ENCODE data around the gene SLC48A1.

The SLC48A1 gene

GRCh38 chr12:47797441-47797840, 24.4 kb downstream of the SLC48A1 start:
- POLR2A ChIA-PET, result interaction anchor here (1.0 kb wide), 1 partner anchor 41 kb away, joined by 5 read pairs; no protein-coding TSS in a partner anchor
- DNase-seq (ENCODE audit: extremely low spot score), result peak; percentile 74
- CTCF ChIA-PET, result interaction anchor here (0.7 to 35.8 kb wide), 18 partner anchors 9 to 366 kb away, joined by 3 to 1524 read pairs (median 4); partner anchors contain the start of genes ENDOU, RAPGEF3, RPAP3 and TMEM106C
- TF ChIP-seq CTCF (IDR thresholded peaks at IDR 0.05; ENCODE audit: control extremely low read depth, extremely low read depth, low read depth, missing control alignments), result peak; percentile 57

- no peak for TF ChIP-seq CTCF (IDR thresholded peaks at IDR 0.05; ENCODE audit: control extremely low read depth, extremely low read depth, low read depth, missing control alignments)
- ChIA-PET POLR2A (no interaction called here), CTCF (interaction anchor here (1.0 to 35.8 kb wide), 12 partner anchors 9 to 129 kb away, joined by 3 to 1524 read pairs (median 10); partner anchors contain the start of genes ENDOU and RPAP3)
- no peak for DNase-seq (ENCODE audit: extremely low spot score)
These were observed 25.4 kb downstream of the SLC48A1 start for GRCh38 chr12:47798382-47798948.

GRCh38 chr12:47799357-47799955, 26.4 kb downstream of the SLC48A1 start:
- TF ChIP-seq CTCF (IDR thresholded peaks at IDR 0.05; ENCODE audit: control extremely low read depth, extremely low read depth, low read depth, missing control alignments), result no peak
- no peak for DNase-seq (ENCODE audit: extremely low spot score)
- CTCF ChIA-PET, result interaction anchor here (0.8 to 35.8 kb wide), 7 partner anchors 8 to 73 kb away, joined by 3 to 1524 read pairs (median 23); partner anchors contain the start of genes ENDOU and RPAP3
- POLR2A ChIA-PET, result no interaction called here

- TF ChIP-seq CTCF (IDR thresholded peaks at IDR 0.05; ENCODE audit: control extremely low read depth, extremely low read depth, low read depth, missing control alignments), result no peak
- ChIA-PET CTCF (interaction anchor here (0.9 to 31.1 kb wide), 9 partner anchors 7 to 58 kb away, joined by 3 to 685 read pairs (median 13); no protein-coding TSS in a partner anchor), POLR2A (no interaction called here)
- DNase-seq (ENCODE audit: extremely low spot score), result no peak
These were observed 27.5 kb downstream of the SLC48A1 start for GRCh38 chr12:47800582-47800981.

GRCh38 chr12:47801170-47801903, 28.3 kb downstream of the SLC48A1 start:
- TF ChIP-seq CTCF (IDR thresholded peaks at IDR 0.05; ENCODE audit: control extremely low read depth, extremely low read depth, low read depth, missing control alignments), result no peak

GRCh38 chr12:47801904-47802246, 28.8 kb downstream of the SLC48A1 start:
- no peak for TF ChIP-seq CTCF (IDR thresholded peaks at IDR 0.05; ENCODE audit: control extremely low read depth, extremely low read depth, low read depth, missing control alignments)
- POLR2A ChIA-PET, result no interaction called here
- CTCF ChIA-PET, result interaction anchor here (0.6 to 31.1 kb wide), 13 partner anchors 9 to 173 kb away, joined by 3 to 685 read pairs (median 5); partner anchors contain the start of gene ENDOU
- DNase-seq (ENCODE audit: extremely low spot score), result no peak

More at GRCh38 chr12:47801170-47801903, 28.3 kb downstream of the SLC48A1 start:
- ChIA-PET CTCF (interaction anchor here (0.9 to 31.1 kb wide), 15 partner anchors 12 to 173 kb away, joined by 3 to 685 read pairs (median 6); partner anchors contain the start of gene ENDOU), POLR2A (interaction anchor here (0.6 kb wide), 1 partner anchor 347 kb away, joined by 6 read pairs; no protein-coding TSS in a partner anchor)
- no peak for DNase-seq (ENCODE audit: extremely low spot score)

All from GM10248 (cell line).